Uterus (tissue), 2 donors: Measurements from ENCODE around the gene SMG9.

Experiments
- CTCF ChIP-seq, 4 experiments: fragments of 200-600 bp in 2 of 4; fragments of 450-650 bp in 2 of 4; sonication (generic) in 2 of 4; IDR thresholded peaks; one replicate each; pipeline ENCODE4 v1.5.1; 2016 to 2019; ENCODE audit warnings: antibody characterized with exemption in 4 of 4, mild to moderate bottlenecking in 2 of 4, moderate library complexity in 1 of 4
- POLR2A ChIP-seq, 2 donors: fragments of 450-650 bp; IDR thresholded peaks; one replicate each; pipeline ENCODE4 v1.6.1; 2016; ENCODE audit warnings: antibody characterized with exemption in 2 of 2, mild to moderate bottlenecking in 1 of 2, moderate library complexity in 1 of 2

DNA sequence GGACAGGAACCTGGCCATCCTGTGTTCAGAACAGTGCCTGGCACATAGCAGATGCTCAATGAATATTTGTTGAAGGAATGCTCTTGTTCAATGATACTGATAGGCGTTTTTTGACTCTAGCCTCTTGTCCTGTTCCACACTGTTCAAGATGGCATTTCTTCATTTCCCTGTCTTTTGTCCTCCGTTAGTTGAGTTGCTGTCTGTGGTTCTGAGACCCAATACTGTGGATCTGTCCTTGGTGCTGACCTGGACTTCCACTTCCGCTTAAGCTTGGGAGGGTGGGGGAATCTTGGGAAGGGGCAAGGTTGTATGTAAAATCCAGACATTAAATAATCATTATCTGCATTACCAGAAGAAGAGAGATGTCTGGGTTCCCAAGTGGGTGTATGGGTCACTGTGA lies 34.3 kb upstream of the SMG9 start:
- TF ChIP-seq CTCF (IDR thresholded peaks at IDR 0.05) = no peak
- TF ChIP-seq POLR2A (IDR thresholded peaks at IDR 0.05) = no peak
